Smooth muscle cell (in vitro differentiated cells): ENCODE results near the gene RBCK1. TPM values are rescaled to one million over a fixed set of nuclear protein-coding genes. Genes with fewer than 3 reads are reported as not detected.
"Not testable (repeated sequence)": the region's sequence is repeated elsewhere in the genome, so short reads cannot be mapped to it uniquely, and the experiment has no call there.

Experiments
- DNase-seq: peaks from one replicate; lab custom pipeline; 2025; ENCODE audit not compliant: unreplicated experiment; lab: John Stamatoyannopoulos, UW
- H2AFZ ChIP-seq: fragments of 200-600 bp; sonication (generic); 2 replicates; pipeline ENCODE4 v1.6.0; 2016; ENCODE audit warnings: antibody characterized with exemption, low read depth, mild to moderate bottlenecking
- H3F3A ChIP-seq: fragments of 200-600 bp; sonication (generic); 2 replicates; pipeline ENCODE4 v1.6.0; 2017; ENCODE audit warnings: antibody characterized with exemption, low read depth
- H3K27ac ChIP-seq: fragments of 200-600 bp; sonication (generic); 2 replicates; pipeline ENCODE4 v1.5.1; 2016; ENCODE audit warnings: low read depth, mild to moderate bottlenecking
- H3K27me3 ChIP-seq: fragments of 200-600 bp; sonication (generic); 2 replicates; pipeline ENCODE4 v1.6.1; 2016; ENCODE audit warnings: low read depth, mild to moderate bottlenecking
- H3K36me3 ChIP-seq: fragments of 200-600 bp; sonication (generic); 2 replicates; pipeline ENCODE4 v1.5.1; 2016; ENCODE audit warnings: low read depth
- H3K4me1 ChIP-seq: fragments of 200-600 bp; sonication (generic); 2 replicates; pipeline ENCODE4 v1.5.1; 2016; ENCODE audit warnings: low read depth
- H3K4me2 ChIP-seq: fragments of 200-600 bp; sonication (generic); 2 replicates; pipeline ENCODE4 v1.6.0; 2016; ENCODE audit warnings: mild to moderate bottlenecking
- H3K4me3 ChIP-seq: fragments of 200-600 bp; sonication (generic); 2 replicates; pipeline ENCODE4 v1.5.1; 2016; ENCODE audit warnings: mild to moderate bottlenecking
- H3K79me2 ChIP-seq: fragments of 200-600 bp; sonication (generic); 2 replicates; pipeline ENCODE4 v1.6.0; 2016; ENCODE audit warnings: low read depth, mild to moderate bottlenecking
- H3K9ac ChIP-seq: fragments of 200-600 bp; sonication (generic); 2 replicates; pipeline ENCODE4 v1.6.0; 2016; ENCODE audit warnings: low read depth
- H3K9me3 ChIP-seq: fragments of 200-600 bp; sonication (generic); replicated peaks from 2 replicates; pipeline ENCODE4 v1.5.1; 2016; ENCODE audit warnings: low read depth
- H4K20me1 ChIP-seq: fragments of 200-600 bp; sonication (generic); 2 replicates; pipeline ENCODE4 v1.6.0; 2016; ENCODE audit warnings: low read depth
- WGBS: methylation state at CpG from one replicate; pipeline ENCODE4 v1.1.7; 2016; ENCODE audit warnings: low lambda C conversion rate; 5-methylcytosine and 5-hydroxymethylcytosine counted together
- polyA plus RNA-seq: library from polyadenylated mRNA; unstranded; fragments of >200 nt; fragmentation: Nextera tagmentation; extraction: Ambion mirVana; gene quantifications from 2 replicates; pipeline ENCODE4 v1.2.1, GENCODE V29; 2016
- total RNA-seq: library from RNA; depleted of rRNA; stranded (reverse); fragments of >200 nt; gene quantifications from 2 replicates; pipeline ENCODE4 v1.2.3, GENCODE V29; 2014
- TF ChIP-seq, protein P1 (sequence below): fragments of 200-600 bp; sonication (generic); IDR thresholded peaks from 2 replicates; pipeline ENCODE4 v1.5.1; 2017; ENCODE audit warnings: borderline replicate concordance, mild to moderate bottlenecking, antibody characterized with exemption; ENCODE audit not compliant: insufficient read depth, poor library complexity, severe bottlenecking

RBCK1 gene
- total and polyA plus RNA-seq, 2 experiments from 2014 or later: 43.0 to 53.9 TPM

DNA sequence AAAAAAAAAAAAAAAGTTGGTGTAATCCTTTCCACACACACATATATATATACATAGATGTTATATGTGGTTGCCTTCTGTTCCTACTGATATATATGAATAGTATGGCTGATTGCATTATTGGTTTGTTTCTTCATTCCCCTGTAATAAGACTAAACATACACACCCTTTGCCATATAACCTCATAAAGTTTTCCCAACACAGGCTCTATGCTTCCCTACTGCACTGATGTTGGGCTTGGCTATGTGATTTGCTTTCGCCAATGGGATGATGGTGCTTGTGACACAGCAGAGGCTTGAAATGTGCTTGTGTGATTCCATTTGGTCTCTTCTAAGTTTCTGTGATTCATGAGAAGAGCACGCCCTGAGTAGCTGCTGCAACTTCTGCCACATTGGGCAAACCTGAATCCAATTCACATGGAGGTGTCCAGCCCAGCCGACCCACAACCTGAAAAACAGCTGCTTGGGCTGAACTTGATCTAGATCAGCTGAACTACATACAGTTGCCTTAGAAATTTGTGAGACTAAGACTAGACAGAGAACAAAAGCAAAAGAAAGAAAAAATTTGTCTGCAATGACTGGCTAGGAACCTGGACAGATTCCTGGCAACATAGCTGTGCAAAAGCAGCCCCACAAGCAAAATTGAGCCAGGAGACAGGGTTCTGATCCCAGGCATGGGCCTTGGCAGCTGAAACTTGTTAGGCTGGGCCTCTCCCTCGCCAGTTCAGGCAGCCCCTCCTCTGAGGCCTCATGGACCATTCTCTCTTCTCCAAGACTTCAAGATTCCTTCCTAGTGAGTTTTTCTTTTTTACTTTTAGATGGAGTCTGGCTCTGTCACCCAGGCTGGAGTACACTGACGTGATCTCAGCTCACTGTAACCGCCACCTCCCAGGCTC is 67.6 kb downstream of the RBCK1 start:
- no peak overlapping the region for H3K4me3 ChIP-seq
- WGBS: 99% methylated on average over 6 of the region's 6 CpGs
- H3K4me2 ChIP-seq: no peak overlapping the region
- H3F3A ChIP-seq: peaks cover 6% of the 10 kb centered on the region
- no peak overlapping the region for H3K27ac ChIP-seq
- H4K20me1 ChIP-seq: peaks cover 13% of the 10 kb centered on the region
- no peak for DNase-seq
- H2AFZ ChIP-seq: no peak overlapping the region
- H3K4me1 ChIP-seq: no peaks in the 10 kb centered on the region
- no peak overlapping the region for H3K9ac ChIP-seq
- H3K27me3 ChIP-seq: no peaks in the 10 kb centered on the region
- no peaks in the 10 kb centered on the region for H3K36me3 ChIP-seq
- H3K79me2 ChIP-seq: no peaks in the 10 kb centered on the region
- TF ChIP-seq, protein P1, sequence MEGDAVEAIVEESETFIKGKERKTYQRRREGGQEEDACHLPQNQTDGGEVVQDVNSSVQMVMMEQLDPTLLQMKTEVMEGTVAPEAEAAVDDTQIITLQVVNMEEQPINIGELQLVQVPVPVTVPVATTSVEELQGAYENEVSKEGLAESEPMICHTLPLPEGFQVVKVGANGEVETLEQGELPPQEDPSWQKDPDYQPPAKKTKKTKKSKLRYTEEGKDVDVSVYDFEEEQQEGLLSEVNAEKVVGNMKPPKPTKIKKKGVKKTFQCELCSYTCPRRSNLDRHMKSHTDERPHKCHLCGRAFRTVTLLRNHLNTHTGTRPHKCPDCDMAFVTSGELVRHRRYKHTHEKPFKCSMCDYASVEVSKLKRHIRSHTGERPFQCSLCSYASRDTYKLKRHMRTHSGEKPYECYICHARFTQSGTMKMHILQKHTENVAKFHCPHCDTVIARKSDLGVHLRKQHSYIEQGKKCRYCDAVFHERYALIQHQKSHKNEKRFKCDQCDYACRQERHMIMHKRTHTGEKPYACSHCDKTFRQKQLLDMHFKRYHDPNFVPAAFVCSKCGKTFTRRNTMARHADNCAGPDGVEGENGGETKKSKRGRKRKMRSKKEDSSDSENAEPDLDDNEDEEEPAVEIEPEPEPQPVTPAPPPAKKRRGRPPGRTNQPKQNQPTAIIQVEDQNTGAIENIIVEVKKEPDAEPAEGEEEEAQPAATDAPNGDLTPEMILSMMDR: no peak
- no peaks in the 10 kb centered on the region for H3K9me3 ChIP-seq

DNA sequence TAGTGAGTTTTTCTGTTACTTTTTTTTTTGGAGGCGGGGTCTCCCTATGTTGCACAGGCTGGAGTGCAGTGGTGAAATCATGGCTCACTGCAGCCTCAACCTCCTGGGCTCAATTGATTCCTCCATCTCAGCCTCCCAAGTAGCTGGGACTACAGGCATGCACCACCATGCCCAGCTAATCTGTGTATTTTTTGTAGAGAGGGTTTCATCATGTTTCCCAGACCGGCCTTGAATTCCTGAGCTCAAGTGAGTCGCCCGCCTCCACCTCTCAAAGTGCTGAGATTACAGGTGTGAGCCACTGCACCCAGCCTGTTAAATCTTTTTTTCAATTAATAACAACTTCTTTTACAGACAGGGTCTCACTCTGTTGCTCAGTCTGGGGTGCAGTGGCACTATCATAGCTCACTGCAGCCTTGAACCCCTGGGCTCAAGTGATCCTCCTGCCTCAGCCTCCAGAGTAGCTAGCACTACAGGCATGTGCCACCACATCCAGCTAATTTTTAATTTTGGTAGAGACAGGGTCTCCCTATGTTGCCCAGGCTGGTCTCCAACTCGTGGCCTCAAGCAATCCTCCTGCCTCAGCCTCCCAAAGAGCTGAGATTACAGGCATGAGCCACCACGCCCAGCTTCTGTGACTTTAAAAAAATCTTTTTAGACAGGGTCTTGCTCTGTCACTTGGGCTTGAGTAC is 68.6 kb downstream of the RBCK1 start:
- DNase-seq, H3F3A ChIP-seq, H2AFZ ChIP-seq, H3K9me3 ChIP-seq, H3K36me3 ChIP-seq, H3K4me1 ChIP-seq, H3K27me3 ChIP-seq, H3K4me2 ChIP-seq, H3K79me2 ChIP-seq, H3K27ac ChIP-seq, H3K4me3 ChIP-seq, H3K9ac ChIP-seq: not testable (repeated sequence)
- 97% methylated on average over 6 of the region's 6 CpGs for WGBS
- peaks cover 13% of the 10 kb centered on the region for H4K20me1 ChIP-seq

DNA sequence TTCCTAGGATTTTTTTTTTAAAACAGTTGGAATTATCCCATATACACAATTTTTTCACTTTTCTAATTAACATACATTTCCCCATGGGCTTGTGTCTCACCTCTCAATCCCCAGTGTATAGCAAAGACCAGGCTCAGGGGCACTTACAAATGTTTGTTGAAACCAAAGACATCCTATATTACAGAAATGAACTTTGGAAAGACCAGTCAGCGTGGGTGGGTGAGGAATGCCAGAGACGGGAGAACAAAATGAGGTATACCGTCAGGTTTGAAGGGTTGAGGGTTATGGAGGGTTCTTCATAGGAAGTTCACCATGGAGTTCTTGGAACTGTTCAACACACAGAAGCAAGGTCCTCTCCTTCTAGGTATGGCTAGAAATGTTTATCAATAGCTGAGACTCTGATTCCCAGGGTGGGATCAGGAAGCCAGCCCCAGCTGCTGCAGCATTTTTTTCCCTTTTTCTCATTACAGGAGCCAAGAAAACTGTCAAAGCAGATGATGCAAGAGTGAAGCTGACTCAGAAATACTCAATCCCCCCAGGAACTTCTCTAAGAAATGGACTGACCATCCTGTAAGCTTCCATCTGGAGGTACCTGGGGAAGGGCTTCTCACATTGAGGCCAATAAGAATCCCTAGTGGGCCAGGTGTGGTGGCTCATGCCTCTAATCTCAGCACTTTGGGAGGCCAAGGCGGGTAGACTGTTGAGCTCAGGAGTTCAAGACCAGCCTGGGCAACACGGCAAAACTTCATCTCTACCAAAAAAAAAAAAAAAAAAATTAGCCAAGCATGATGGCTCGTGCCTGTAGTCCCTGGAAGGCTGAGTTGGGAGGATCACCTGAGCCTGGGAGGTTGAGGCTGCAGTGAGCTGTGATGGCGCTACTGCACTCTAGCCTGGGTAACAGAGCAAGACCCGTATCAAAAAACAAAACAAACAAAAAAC is 70.2 kb downstream of the RBCK1 start:
- Histone ChIP-seq H3K36me3 (peaks cover 11% of the 10 kb centered on the region), H3K9me3 (no peaks in the 10 kb centered on the region), H3K4me2 (no peak overlapping the region), H2AFZ (no peak overlapping the region), H3F3A (peaks cover 9% of the 10 kb centered on the region), H4K20me1 (peaks cover 13% of the 10 kb centered on the region), H3K4me1 (no peaks in the 10 kb centered on the region), H3K9ac (no peak overlapping the region), H3K79me2 (no peaks in the 10 kb centered on the region), H3K27ac (peak overlapping the region; percentile 39), H3K4me3 (no peak overlapping the region), H3K27me3 (no peaks in the 10 kb centered on the region)
- 81% methylated on average over 8 of the region's 8 CpGs for WGBS
- no peak for DNase-seq
- TF ChIP-seq, protein P1: no peak
